B cell (primary cell): Measurements from ENCODE around the gene PTCSC3. TPM values are rescaled to one million over a fixed set of nuclear protein-coding genes. Genes with fewer than 3 reads are reported as not detected.

ENCODE experiments used
- ATAC-seq: fragments of 200-7000 bp; cut with Tn5 transposase; one replicate; pipeline ENCODE4 v1.10.0; 2021; ENCODE audit warnings: low read depth, mild to moderate bottlenecking, moderate number of reproducible peaks, moderate library complexity
- CTCF ChIA-PET: fragments of 350-600 bp; sonication (Branson Sonifier 250); formaldehyde crosslinking; loops from one replicate; lab custom pipeline; 2021; ENCODE audit warnings: antibody characterized with exemption, inconsistent platforms; lab: Charles Lee
- POLR2A ChIA-PET: fragments of 350-600 bp; sonication (Branson Sonifier 250); formaldehyde crosslinking; loops from one replicate; lab custom pipeline; 2021; ENCODE audit warnings: antibody characterized with exemption; lab: Charles Lee
- DNase-seq: peaks from one replicate; pipeline ENCODE4 v3.0.0; 2013
- H2AFZ ChIP-seq: 2 replicates; pipeline ENCODE4 v1.6.1; 2012; ENCODE audit warnings: mild to moderate bottlenecking, low read depth, low read length; ENCODE audit not compliant: insufficient read depth, poor library complexity, severe bottlenecking
- H3K27ac ChIP-seq, 2 donors: 1 replicate in 1 of 2; 2 replicates in 1 of 2; pipeline ENCODE4 v1.5.1; 2012 to 2013; ENCODE audit warnings: low read length in 2 of 2, mild to moderate bottlenecking in 2 of 2, moderate library complexity in 1 of 2
- H3K27me3 ChIP-seq, 4 experiments: fragments of 200-600 bp in 1 of 4; sonication (generic) in 1 of 4; replicated peaks in 1 of 4; 1 replicate in 2 of 4; 2 replicates in 2 of 4; pipeline versions ENCODE4 v1.6.1 to v1.7.0; 2013 to 2016; ENCODE audit warnings: low read length in 3 of 4, mild to moderate bottlenecking in 2 of 4, mixed read lengths in 1 of 4, moderate library complexity in 1 of 4; ENCODE audit not compliant: insufficient read depth in 4 of 4, control insufficient read depth in 3 of 4; ENCODE audit errors: control extremely low read depth in 1 of 4
- H3K36me3 ChIP-seq, 2 experiments: replicated peaks in 1 of 2; 1 replicate in 1 of 2; 2 replicates in 1 of 2; pipeline versions ENCODE4 v1.6.1 to v1.7.1; 2013; ENCODE audit warnings: low read length in 1 of 2; ENCODE audit not compliant: insufficient read depth in 2 of 2, control insufficient read depth in 1 of 2; ENCODE audit errors: control extremely low read depth in 1 of 2, extremely low read depth in 1 of 2
- H3K4me1 ChIP-seq, 2 donors: fragments of 200-600 bp in 1 of 2; sonication (generic) in 1 of 2; 1 replicate in 1 of 2; 2 replicates in 1 of 2; pipeline versions ENCODE4 v1.5.1 to v1.6.1; 2013 to 2017; ENCODE audit warnings: low read length in 2 of 2; ENCODE audit not compliant: control insufficient read depth in 2 of 2, insufficient read depth in 2 of 2
- H3K4me2 ChIP-seq: replicated peaks from 2 replicates; pipeline ENCODE3; 2012; ENCODE audit warnings: mild to moderate bottlenecking, low read depth, low read length; ENCODE audit not compliant: poor library complexity, severe bottlenecking
- H3K4me3 ChIP-seq, 5 experiments: fragments of 200-600 bp in 1 of 5; sonication (generic) in 1 of 5; 1 replicate in 3 of 5; 2 replicates in 2 of 5; pipeline versions ENCODE4 v1.5.1 to v1.7.0; 2011 to 2016; ENCODE audit warnings: low read length in 4 of 5, mild to moderate bottlenecking in 4 of 5, low read depth in 2 of 5, control low read depth in 1 of 5, moderate library complexity in 1 of 5; ENCODE audit not compliant: insufficient read depth in 1 of 5; ENCODE audit errors: control extremely low read depth in 1 of 5, extremely low read depth in 1 of 5
- H3K79me2 ChIP-seq: fragments of 200-600 bp; sonication (generic); one replicate; pipeline ENCODE4 v1.6.0; 2016; ENCODE audit warnings: low read length; ENCODE audit not compliant: control insufficient read depth, insufficient read depth
- H3K9ac ChIP-seq: fragments of 200-600 bp; sonication (generic); 2 replicates; pipeline ENCODE4 v1.6.1; 2017; ENCODE audit warnings: mild to moderate bottlenecking, low read length, moderate library complexity
- H3K9me3 ChIP-seq, 3 donors: one replicate each; pipeline versions ENCODE4 v1.6.1 to v1.7.1; 2013; ENCODE audit warnings: low read length in 2 of 3; ENCODE audit not compliant: control insufficient read depth in 2 of 3, insufficient read depth in 1 of 3; ENCODE audit errors: control extremely low read depth in 1 of 3
- H4K20me1 ChIP-seq: 2 replicates; pipeline ENCODE4 v1.6.0; 2012; ENCODE audit warnings: mild to moderate bottlenecking, low read length; ENCODE audit not compliant: insufficient read depth, control insufficient read depth, poor library complexity, severe bottlenecking
- H3K27ac Mint-ChIP-seq: one replicate; pipeline ENCODE4 v1.8.0; 2021; ENCODE audit warnings: mixed read lengths
- H3K27me3 Mint-ChIP-seq: one replicate; pipeline ENCODE4 v1.8.0; 2021; ENCODE audit warnings: mixed read lengths
- H3K4me1 Mint-ChIP-seq: one replicate; pipeline ENCODE4 v1.8.0; 2021; ENCODE audit warnings: mixed read lengths
- H3K4me3 Mint-ChIP-seq: one replicate; pipeline ENCODE4 v1.8.0; 2021; ENCODE audit warnings: mixed read lengths
- H3K9me3 Mint-ChIP-seq: one replicate; pipeline ENCODE4 v1.8.0; 2022; ENCODE audit warnings: mixed read lengths; ENCODE audit not compliant: insufficient read depth
- CTCF ChIP-seq: fragments of 200-600 bp; IDR thresholded peaks from one replicate; pipeline ENCODE4 v1.8.0; 2022; ENCODE audit warnings: antibody characterized with exemption, mild to moderate bottlenecking
- EZH2 ChIP-seq: IDR thresholded peaks from 2 replicates; pipeline ENCODE4 v1.6.1; 2012; ENCODE audit warnings: borderline replicate concordance, low read depth, mild to moderate bottlenecking, moderate library complexity, low read length; ENCODE audit not compliant: insufficient read depth, poor library complexity, severe bottlenecking
- WGBS: methylation state at CpG from one replicate; pipeline ENCODE4 v1.1.5; 2013; ENCODE audit warnings: missing lambda C conversion rate; ENCODE audit not compliant: insufficient coverage; 5-methylcytosine and 5-hydroxymethylcytosine counted together
- intact Hi-C: fragments of 100-400 bp; cut with micrococcal nuclease; formaldehyde crosslinking; loops from one replicate; pipeline ENCODE4 v1.10.0; 2022
- polyA plus RNA-seq: library from polyadenylated mRNA; depleted of rRNA; stranded (reverse); fragments of >200 nt; gene quantifications from 2 replicates; pipeline ENCODE4 v1.2.3, GENCODE V29; 2012
- total RNA-seq, 2 donors: library from RNA; stranded (reverse); fragments of 120-200 nt in 1 of 2; gene quantifications; 1 replicate in 1 of 2; 2 replicates in 1 of 2; pipeline versions ENCODE4 v1.2.3 to v1.2.4, GENCODE V29; 2013 to 2022

PTCSC3 gene
- total and polyA plus RNA-seq, 2 donors (not counting 1 experiment from before 2014, with no cell fraction given): not detected

- Mint-ChIP-seq H3K4me3 (no peak overlapping the region), H3K9me3 (no peaks in the 10 kb centered on the region), H3K27me3 (no peaks in the 10 kb centered on the region), H3K27ac (no peak overlapping the region), H3K4me1 (no peaks in the 10 kb centered on the region)
- Histone ChIP-seq H3K4me2 (no peak overlapping the region), H3K27me3 (no peaks in the 10 kb centered on the region), H4K20me1 (no peaks in the 10 kb centered on the region), H3K27ac (no peak overlapping the region), H3K36me3 (no peaks in the 10 kb centered on the region), H3K79me2 (no peaks in the 10 kb centered on the region), H2AFZ (no peak overlapping the region), H3K9me3 (no peaks in the 10 kb centered on the region), H3K4me3 (no peak overlapping the region), H3K4me1 (no peaks in the 10 kb centered on the region), H3K9ac (no peak overlapping the region)
- TF ChIP-seq EZH2 (no peak), CTCF (no peak)
- CTCF ChIA-PET: no interaction called here
- 100% methylated on average over 4 of the region's 9 CpGs for WGBS
- no peak for DNase-seq
- POLR2A ChIA-PET: no interaction called here
- intact Hi-C loops: no loop called here
- no peak for ATAC-seq
Measured at GRCh38 chr14:36224176-36224575, 47.7 kb upstream of the PTCSC3 start.

GRCh38 chr14:36223558-36223957, 47.0 kb upstream of the PTCSC3 start:
- no peak overlapping the region for H3K4me2 ChIP-seq
- intact Hi-C loops: no loop called here
- CTCF ChIA-PET: no interaction called here

More at GRCh38 chr14:36223558-36223957, 47.0 kb upstream of the PTCSC3 start:
- Histone ChIP-seq H3K9me3 (no peaks in the 10 kb centered on the region), H3K79me2 (no peaks in the 10 kb centered on the region), H3K27me3 (no peaks in the 10 kb centered on the region), H3K4me1 (no peaks in the 10 kb centered on the region), H3K4me3 (no peak overlapping the region), H4K20me1 (no peaks in the 10 kb centered on the region), H3K27ac (no peak overlapping the region), H3K36me3 (no peaks in the 10 kb centered on the region), H3K9ac (no peak overlapping the region), H2AFZ (no peak overlapping the region)
- no peaks in the 10 kb centered on the region for H3K27me3 Mint-ChIP-seq
- H3K4me3 Mint-ChIP-seq: no peak overlapping the region
- H3K9me3 Mint-ChIP-seq: no peaks in the 10 kb centered on the region
- TF ChIP-seq EZH2 (no peak), CTCF (no peak)
- ATAC-seq (no peak), DNase-seq (no peak)
- no peak overlapping the region for H3K27ac Mint-ChIP-seq
- WGBS: 100% methylated on average over 1 of the region's 3 CpGs
- H3K4me1 Mint-ChIP-seq: no peaks in the 10 kb centered on the region
- POLR2A ChIA-PET: no interaction called here
